NCI-H446 treated with DMSO at 0.1 percent for 48 hours (cell line): Measurements from ENCODE around the gene CD200R1L.
"Not testable (repeated sequence)": the region's sequence is repeated elsewhere in the genome, so short reads cannot be mapped to it uniquely, and the experiment has no call there.

Experiments
- DNase-seq: peaks from one replicate; lab custom pipeline; 2025; lab: John Stamatoyannopoulos, UW

CD200R1L gene, protein sequence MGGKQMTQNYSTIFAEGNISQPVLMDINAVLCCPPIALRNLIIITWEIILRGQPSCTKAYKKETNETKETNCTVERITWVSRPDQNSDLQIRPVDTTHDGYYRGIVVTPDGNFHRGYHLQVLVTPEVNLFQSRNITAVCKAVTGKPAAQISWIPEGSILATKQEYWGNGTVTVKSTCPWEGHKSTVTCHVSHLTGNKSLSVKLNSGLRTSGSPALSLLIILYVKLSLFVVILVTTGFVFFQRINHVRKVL

GRCh38 chr3:112846764-112847163 is at the start of gene CD200R1L:
Gene CD200R1L (minus strand): TSS chr3:112846864. CDS start chr3:112829367, 17,497 bp downstream.
- no peak for DNase-seq

DNA sequence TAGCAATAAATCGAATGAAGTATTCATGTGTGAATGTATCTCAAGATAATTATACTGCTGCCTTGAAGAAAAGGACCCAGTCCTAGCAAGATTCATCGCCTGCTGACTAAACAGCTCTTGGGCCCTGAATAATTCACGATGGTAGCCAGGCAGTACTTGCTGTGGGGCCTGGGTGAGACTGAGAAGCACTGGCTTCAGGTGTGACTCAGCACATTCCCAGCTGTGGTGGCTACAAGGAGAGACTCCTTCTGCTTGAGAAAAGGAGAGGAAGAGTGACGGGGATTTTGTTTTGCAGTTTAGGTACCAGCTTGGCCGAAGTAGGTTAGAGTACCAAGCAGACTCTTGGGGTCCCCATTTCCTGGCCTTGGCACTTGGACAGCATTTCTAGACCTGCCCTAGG is 47.6 kb upstream of the CD200R1L start:
- no peak for DNase-seq

DNA sequence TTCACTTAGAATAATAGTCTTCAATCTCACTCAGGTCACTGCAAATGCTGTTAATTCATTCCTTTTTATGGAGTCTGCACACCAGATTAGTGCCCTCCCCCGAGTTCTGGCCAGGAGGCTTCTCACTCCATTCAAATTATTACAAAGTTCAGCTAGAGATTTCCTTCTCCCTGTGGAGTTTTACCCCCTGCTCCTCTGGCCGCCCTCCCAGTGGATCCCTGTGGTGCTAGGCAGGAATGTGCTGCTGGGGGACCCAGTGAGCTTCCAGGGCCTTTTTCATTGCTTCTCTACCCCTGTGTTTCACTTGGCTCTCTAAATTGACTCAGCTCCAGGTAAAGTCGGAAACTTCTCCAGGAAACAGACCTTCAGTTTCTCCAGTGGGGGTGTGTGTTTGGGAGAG is 42.7 kb upstream of the CD200R1L start:
- DNase-seq, result no peak

GRCh38 chr3:112888381-112889085 is 41.9 kb upstream of the CD200R1L start:
- no peak for DNase-seq

- DNase-seq, result no peak
Measured at GRCh38 chr3:112884678-112885290, 38.1 kb upstream of the CD200R1L start.

DNA sequence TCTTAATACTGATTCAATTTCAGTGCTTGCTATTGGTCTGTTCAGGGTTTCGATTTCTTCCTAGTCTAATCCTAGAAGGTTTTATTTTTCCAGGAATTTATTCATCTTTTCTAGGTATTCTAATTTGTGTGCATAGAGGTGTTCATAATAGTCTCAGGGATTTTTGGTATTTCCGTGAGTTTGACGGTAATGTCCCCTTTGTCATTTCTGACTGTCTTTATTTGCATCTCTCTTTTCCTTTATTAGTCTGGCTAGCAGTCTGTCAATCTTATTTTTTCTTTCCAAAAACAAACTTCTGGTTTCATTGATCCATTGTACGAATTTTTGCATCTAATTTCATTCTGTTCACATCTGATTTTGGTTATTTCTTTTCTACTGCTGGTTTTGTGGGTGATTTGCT is 35.2 kb upstream of the CD200R1L start:
- no peak for DNase-seq

GRCh38 chr3:112875561-112875960 is 28.9 kb upstream of the CD200R1L start:
- DNase-seq, result no peak

- DNase-seq, result no peak
Measured at GRCh38 chr3:112874725-112875124, 28.1 kb upstream of the CD200R1L start.

DNA sequence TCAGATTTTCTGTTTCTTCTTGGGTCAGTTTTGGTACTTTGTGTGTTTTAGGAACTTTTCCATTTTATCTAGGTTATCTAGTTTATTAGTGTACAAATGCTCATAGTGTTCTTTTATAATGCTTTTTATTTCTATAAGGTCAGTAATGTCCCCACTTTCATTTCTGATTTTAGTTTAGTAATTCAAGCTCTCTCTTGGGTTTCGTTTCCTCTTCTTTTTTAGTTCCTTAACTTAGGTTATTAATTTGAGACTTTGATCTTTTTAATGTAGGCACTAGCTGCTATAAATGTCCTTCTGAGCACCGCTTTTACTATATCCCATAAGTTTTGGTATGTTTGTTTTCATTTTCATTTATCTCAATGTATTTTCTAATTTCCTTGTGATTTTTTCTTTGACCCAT is 27.0 kb upstream of the CD200R1L start:
- DNase-seq, result no peak

- no peak for DNase-seq
Measured at GRCh38 chr3:112871735-112872134, 25.1 kb upstream of the CD200R1L start.

DNA sequence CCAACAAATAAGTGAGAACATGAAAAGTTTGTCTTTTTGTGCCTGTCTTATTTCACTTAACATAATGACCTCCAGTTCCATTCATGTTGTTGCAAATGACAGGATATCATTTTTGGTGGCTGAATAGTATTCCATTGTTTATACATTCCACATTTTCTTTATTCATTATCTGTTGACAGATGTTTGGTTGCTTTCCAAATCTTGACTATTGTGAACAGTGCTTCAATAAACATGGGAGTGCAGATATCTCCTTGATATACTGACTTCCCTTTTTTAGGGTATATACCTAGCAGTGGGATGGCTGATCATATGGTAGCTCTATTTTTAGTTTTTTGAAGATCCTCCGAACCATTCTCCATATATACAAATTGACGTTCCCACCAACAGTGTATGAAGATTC is 19.1 kb upstream of the CD200R1L start:
- DNase-seq, result no peak

DNA sequence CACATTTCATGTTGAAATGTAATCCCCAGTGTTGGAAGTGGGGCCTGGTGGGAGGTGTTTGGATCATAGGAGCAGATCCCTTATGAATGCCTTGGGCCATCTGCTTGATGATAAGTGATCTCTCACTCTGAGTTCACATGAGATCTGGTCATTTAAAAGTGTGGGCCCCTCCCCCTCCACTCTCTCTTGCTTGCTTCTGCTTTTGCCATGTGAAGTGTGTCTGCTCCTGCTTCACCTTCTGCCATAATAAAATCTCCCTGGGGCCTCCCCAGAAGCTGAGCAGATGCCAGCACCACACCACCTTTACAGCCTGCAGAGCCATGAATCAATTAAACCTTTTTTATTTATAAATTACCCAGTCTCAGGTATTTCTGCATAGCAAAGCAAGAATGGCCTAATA is 14.2 kb upstream of the CD200R1L start:
- DNase-seq, result no peak

GRCh38 chr3:112858410-112859069 is 11.9 kb upstream of the CD200R1L start:
- no peak for DNase-seq

GRCh38 chr3:112857526-112857925 is 10.9 kb upstream of the CD200R1L start:
- no peak for DNase-seq

DNA sequence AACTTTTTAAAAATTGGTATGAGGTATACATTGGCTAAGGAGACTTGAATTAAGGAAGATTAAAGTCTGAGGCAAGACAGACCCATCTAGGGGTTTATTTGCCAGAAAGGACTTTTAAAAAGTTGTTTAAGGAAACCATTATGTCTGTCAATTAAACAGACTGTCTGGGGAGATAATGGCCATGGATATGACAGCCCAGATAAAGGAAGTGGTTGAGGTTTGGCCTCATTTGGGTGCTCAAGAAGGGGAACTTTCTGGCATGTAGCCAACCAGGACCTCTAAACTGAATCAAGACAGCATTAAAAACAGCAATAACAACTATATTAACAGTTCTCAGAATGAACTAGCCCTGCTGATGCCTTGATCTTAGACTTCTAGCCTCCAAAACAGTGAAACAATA is 9.9 kb upstream of the CD200R1L start:
- no peak for DNase-seq

DNA sequence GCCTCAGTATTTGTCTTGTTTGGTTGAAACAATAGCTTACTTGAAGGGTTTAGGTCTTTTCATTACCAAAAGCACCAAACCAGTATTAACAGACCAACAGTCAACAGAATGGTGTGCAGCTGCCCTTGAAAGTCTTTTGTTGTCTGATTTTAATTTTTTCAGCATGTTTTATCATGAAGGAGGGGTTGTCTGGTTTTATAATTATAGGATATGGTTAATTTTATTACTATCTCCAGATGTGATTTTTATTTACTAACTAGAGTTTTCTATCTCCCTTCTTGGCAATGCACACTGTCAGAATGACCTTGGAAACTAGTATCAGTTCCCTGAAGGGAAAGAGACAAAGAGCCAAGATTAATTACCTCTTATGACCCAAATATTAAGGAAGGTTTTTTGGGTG is 9.2 kb upstream of the CD200R1L start:
- no peak for DNase-seq

GRCh38 chr3:112855074-112855473 is 8.4 kb upstream of the CD200R1L start:
- not testable (repeated sequence) for DNase-seq

- DNase-seq, result no peak
Measured at GRCh38 chr3:112848196-112848595, 1.5 kb upstream of the CD200R1L start.

DNA sequence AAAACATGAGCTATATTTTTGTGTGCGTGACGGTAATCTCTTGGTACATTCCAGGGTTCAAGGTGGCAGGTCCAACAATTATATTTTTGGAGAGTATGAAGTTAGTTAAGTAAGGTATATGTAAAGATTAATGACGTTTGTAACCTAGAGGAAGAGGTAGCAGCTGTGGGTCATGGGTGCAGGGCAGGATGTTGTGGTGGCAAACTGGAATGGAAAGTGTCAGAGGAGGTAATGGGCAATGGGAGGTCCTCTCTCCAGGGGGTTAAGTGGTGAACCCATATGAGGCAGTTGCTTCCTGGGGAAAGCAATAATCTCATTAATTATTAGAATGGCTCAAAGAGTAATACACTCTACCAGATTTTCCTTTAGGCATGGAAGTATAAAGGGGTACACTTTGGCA is 1.0 kb upstream of the CD200R1L start:
- no peak for DNase-seq

DNA sequence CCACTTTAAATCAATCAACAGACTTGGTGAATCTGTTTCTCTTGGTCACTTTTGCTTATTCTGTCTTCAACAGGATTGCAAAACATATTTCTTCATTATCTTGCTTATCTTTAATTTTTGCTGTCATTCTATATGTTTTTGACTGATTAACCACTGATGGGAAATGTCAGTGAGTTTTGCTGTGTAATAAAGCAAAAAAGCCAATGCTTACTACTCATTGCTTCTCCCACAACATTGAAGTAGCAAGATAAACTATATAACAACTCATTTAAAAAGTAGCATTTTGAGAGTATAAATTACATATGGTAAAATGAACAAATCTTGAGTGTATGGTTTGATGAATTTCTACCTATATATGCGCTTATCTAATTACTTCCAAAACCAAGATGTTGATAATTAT is 892 bp downstream of the CD200R1L start:
- no peak for DNase-seq

- DNase-seq, result no peak
Measured at GRCh38 chr3:112829046-112829445, 17.6 kb downstream of the CD200R1L start.

DNA sequence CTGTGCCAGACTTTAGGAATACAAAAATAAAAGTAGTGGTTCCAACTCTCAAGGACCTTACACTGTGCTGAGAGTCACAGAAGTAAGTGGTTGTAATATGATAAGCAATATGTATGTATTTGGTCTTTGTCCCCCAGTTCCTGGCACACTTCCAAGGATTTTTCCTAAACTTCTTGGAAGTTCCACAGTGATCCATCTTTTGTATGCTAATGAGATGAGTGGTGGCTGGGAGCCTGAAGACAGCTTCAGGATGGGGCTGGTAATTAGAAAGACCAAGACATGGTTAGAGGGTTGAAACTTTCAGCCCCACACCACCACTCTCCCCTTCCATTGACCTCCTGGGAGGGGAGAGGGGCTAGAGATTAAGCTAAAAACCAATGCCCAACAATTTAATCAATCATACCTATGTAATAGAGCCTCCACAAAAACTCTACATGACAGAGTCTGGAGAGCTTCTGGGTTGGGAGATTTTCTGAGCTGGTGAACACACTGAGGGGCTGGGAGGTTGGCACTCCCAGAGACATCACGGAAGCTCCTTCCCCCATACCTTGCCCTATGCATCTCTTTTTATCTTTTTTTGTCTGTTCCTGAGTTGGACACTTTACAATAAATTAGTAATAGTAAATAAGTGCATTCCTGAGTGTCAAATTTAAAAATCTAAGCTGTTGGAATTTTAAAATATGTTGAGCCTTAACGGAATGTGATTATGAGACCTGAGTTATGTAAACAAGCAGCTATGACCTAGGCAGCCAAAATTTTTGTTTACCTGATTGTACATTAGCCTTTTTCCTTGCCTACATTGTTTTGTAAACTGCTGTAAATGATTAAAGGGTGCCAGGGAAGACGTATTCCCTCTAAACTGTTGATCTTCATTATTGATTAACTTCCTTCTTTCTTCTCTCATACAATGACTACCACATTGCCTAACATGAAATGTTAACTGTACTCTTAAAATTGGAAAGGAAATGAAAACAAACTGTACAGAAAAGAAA is 24.3 kb downstream of the CD200R1L start:
- no peak for DNase-seq
